Natural killer cell treated with Interleukin-12 subunit alpha and Interleukin-12 subunit beta and Interleukin-15 and Interleukin-18, amount 100 ng/mL, for 72 hours (primary cell): ENCODE measurements around the gene DGKG. TPM values are rescaled to one million over a fixed set of nuclear protein-coding genes. Genes with fewer than 3 reads are reported as not detected.
A peak's percentile ranks its signal among the peaks of the same experiment; 100 is the strongest.

Experiments used
- ATAC-seq, 2 donors: fragments of 150-1000 bp; cut with Tn5 transposase in 1 of 2; sonication (Bioruptor Pico), chemical (Tn5 transposase) in 1 of 2; 2 replicates each; pipeline ENCODE4 v1.10.0; 2021
- DNase-seq: peaks from one replicate; pipeline ENCODE4 v3.0.0; 2022; ENCODE audit warnings: low spot score
- H3K27ac Mint-ChIP-seq, 2 donors: 1 replicate in 1 of 2; 2 replicates in 1 of 2; pipeline ENCODE4 v1.8.0; 2022; ENCODE audit warnings: mixed read lengths in 2 of 2, mild to moderate bottlenecking in 1 of 2, moderate library complexity in 1 of 2
- H3K27me3 Mint-ChIP-seq, 2 donors: 1 replicate in 1 of 2; 2 replicates in 1 of 2; pipeline ENCODE4 v1.8.0; 2022; ENCODE audit warnings: mixed read lengths in 2 of 2
- H3K36me3 Mint-ChIP-seq: one replicate; pipeline ENCODE4 v1.8.0; 2022; ENCODE audit warnings: mixed read lengths
- H3K4me1 Mint-ChIP-seq, 2 donors: 1 replicate in 1 of 2; 2 replicates in 1 of 2; pipeline ENCODE4 v1.8.0; 2022; ENCODE audit warnings: low read depth in 2 of 2, mixed read lengths in 2 of 2, mild to moderate bottlenecking in 1 of 2
- H3K4me3 Mint-ChIP-seq: one replicate; pipeline ENCODE4 v1.8.0; 2022; ENCODE audit warnings: mixed read lengths
- H3K9me3 Mint-ChIP-seq: 2 replicates; pipeline ENCODE4 v1.8.0; 2022; ENCODE audit warnings: mixed read lengths
- total RNA-seq, 2 donors: library from RNA; stranded (reverse); gene quantifications; one replicate each; pipeline ENCODE4 v1.2.3, GENCODE V29; 2022

Gene DGKG
- total RNA-seq, 2 donors from 2014 or later, result 6.2 to 7.5 TPM

DNA sequence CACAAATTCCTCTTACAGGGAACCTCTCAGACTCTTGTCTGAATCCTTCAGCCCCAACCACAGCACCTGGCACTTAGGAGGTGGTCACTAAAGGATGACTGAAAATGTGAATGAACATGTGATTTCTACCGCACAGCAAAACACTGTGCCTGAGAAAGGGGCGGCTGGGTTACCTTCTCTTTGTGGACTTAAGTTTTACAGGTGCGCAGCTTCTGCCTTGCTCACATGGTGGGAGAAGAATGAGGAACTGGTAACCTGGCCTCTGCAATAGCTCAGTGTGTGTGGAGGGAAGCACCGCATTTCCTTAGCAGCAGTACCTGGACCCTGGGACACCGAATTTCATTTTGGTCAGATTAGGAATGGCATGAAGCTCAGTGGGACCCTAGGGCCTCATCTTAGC, 243.3 kb downstream of the DGKG start:
- H3K4me3 Mint-ChIP-seq, result no peak overlapping the region
- DNase-seq, result no peak
- H3K27me3 Mint-ChIP-seq, result peaks cover 46 to 74% of the 10 kb centered on the region in 2 donors
- H3K27ac Mint-ChIP-seq, result no peak overlapping the region
- H3K9me3 Mint-ChIP-seq, result no peaks in the 10 kb centered on the region
- H3K4me1 Mint-ChIP-seq, result peaks cover 0 to 12% of the 10 kb centered on the region in 2 donors
- no peaks in the 10 kb centered on the region for H3K36me3 Mint-ChIP-seq
- no peak for ATAC-seq

GRCh38 chr3:186117521-186118134, 244.4 kb downstream of the DGKG start:
- ATAC-seq (no peak), DNase-seq (no peak)
- peaks cover 0 to 12% of the 10 kb centered on the region in 2 donors for H3K4me1 Mint-ChIP-seq
- no peaks in the 10 kb centered on the region for H3K9me3 Mint-ChIP-seq
- peaks cover 43 to 67% of the 10 kb centered on the region in 2 donors for H3K27me3 Mint-ChIP-seq
- H3K4me3 Mint-ChIP-seq, result no peak overlapping the region
- no peak overlapping the region for H3K27ac Mint-ChIP-seq
- H3K36me3 Mint-ChIP-seq, result no peaks in the 10 kb centered on the region

DNA sequence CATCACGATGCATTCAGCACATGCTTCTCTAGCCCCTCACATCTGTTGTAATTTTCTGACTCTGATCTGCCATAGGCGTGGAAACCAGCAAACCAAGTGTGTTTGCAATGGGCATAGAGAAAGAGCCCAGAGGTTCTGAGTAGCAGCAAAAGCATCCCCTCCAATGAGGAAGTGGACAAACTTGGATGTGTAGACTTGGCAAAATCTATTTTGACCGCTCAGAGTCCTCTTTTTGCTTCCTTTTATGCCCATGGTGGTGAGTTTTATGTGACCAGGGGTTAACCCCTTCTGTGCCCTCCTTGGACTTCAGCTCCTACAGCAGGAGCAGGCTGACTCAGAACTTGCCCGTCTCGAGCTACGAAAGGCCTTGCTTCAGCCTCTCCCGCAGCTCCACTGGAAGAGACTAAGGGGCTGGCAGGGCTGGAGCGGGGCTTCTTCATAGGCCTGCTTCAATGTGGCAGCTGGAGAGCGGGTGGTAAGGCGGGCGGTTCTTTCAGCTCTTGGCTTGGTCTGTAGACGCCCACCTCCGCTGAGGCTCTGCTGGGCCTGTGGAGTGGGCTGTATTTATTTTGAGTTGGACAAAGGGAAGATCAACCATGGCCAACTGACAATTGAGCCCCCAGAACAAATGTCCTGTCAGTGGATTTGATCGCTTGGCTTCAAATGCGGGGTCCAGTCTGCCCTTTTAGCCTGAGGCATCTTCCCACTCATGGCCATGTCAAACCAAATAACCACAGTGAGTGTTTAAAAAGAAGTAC, 246.6 kb downstream of the DGKG start:
- no peaks in the 10 kb centered on the region for H3K36me3 Mint-ChIP-seq
- H3K4me1 Mint-ChIP-seq, result peaks cover 18 to 27% of the 10 kb centered on the region in 2 donors
- DNase-seq (no peak), ATAC-seq (no peak)
- H3K27me3 Mint-ChIP-seq, result peaks cover 51 to 76% of the 10 kb centered on the region in 2 donors
- H3K4me3 Mint-ChIP-seq, result no peak overlapping the region
- H3K9me3 Mint-ChIP-seq, result no peaks in the 10 kb centered on the region
- H3K27ac Mint-ChIP-seq, result peak overlapping the region in 1 of 2 donors; percentile 72

DNA sequence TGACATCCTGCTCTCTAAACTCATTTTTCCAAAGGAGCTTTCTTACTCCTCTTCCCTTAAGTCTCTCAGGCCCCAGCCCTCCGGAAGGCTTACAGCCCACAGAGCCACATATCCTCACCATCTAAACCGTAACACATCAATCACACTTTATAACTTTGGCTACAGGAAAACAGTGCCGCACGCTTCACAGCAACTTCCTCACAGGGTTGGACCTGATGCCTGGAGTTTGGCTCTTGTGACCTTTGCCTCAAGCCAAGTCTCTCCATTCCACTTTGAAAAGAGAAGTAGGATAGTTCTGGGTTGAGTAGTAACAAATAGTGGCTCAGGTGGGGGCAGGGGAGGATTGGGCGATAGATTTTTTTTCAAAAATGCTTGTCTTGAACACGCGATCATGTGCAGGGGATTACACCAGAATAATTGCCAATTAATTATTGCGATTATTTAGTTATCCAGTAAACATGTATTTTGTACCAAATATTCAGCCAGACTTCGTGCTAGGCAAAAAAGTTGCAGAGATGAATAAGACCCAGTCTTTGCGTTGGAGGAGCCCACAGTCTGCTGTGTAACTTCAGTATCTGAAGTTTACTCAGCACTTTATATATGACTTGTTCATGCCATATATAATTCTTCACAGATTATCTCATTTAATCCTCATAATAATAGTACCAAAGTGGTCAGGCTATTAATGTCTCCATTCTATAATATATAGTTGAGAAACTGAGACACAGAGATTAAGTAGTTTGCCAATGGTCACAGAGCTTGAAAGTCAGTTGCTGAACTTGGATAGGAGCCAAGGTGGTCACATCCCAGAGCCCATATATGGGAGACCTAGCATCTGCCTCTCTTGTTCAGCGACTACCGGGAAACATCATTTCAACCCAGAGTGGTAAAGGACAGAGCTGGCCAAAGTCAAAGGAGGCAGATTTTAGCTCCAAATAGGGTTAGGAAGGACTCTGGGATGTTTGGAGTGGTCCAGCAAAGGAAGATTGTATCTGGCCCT, 250.8 kb downstream of the DGKG start:
- Mint-ChIP-seq H3K4me3 (peak overlapping the region; percentile 96), H3K36me3 (no peaks in the 10 kb centered on the region), H3K27me3 (peaks cover 31 to 56% of the 10 kb centered on the region in 2 donors), H3K9me3 (no peaks in the 10 kb centered on the region), H3K4me1 (peaks cover 43 to 46% of the 10 kb centered on the region in 2 donors), H3K27ac (peak overlapping the region; percentile 87 to 90)
- DNase-seq, result no peak
- no peak for ATAC-seq

DNA sequence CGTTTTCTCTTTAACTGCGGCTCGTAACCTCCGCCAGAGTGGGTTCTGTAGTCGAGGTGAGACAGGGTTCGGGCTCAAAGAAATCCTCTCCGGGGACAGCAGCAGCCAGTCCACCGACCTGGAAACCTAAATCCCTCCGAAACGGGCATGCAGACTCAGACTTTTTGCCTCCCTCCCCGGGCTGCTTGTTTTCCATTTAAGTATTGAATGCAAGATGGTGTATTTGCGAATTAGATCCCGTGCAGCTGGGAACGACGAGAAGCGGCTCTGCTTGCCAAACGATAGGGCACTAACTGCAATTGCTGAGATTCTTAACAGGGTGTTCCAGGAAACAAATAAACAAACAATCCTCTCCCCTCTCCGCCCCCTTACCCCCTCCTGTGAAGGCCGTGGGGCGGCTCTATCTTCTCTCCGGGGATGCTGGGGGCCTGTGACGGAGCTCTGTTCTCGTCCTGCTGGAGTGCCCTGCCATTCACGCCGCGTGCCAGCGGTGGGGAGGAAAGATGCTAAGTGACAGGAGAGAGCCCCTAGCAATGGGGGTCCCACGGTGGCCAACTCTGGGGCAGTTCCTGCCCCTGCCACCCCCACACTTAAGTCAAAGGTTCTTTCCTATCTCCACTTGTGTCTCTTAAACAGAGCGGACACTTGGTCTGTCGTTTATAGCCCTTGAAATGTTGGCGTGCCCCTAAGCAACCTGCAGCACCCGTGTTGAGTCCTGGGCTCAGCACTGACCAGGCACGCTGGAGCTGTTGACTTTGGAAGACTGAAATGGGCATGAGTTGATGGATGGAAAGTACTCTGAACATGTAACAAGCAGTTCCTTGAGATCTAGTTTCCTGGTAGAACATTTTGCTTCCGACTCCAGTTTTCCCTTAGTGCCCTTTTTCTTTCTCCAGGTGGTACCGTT, 251.9 kb downstream of the DGKG start:
- no peaks in the 10 kb centered on the region for H3K9me3 Mint-ChIP-seq
- peaks cover 45 to 51% of the 10 kb centered on the region in 2 donors for H3K4me1 Mint-ChIP-seq
- peaks cover 28 to 53% of the 10 kb centered on the region in 2 donors for H3K27me3 Mint-ChIP-seq
- H3K4me3 Mint-ChIP-seq, result peak overlapping the region; percentile 96
- H3K36me3 Mint-ChIP-seq, result peaks cover 5% of the 10 kb centered on the region
- DNase-seq (no peak), ATAC-seq (no peak)
- peak overlapping the region; percentile 87 to 90 for H3K27ac Mint-ChIP-seq

- H3K36me3 Mint-ChIP-seq, result peaks cover 6% of the 10 kb centered on the region
- H3K9me3 Mint-ChIP-seq, result no peaks in the 10 kb centered on the region
- H3K4me3 Mint-ChIP-seq, result peak within 1 kb of the TSS; percentile 96
- peak; percentile 99 for DNase-seq
- peaks cover 45 to 51% of the 10 kb centered on the region in 2 donors for H3K4me1 Mint-ChIP-seq
- ATAC-seq, result peak; percentile 97 to 98
- H3K27me3 Mint-ChIP-seq, result peaks cover 23 to 49% of the 10 kb centered on the region in 2 donors
- H3K27ac Mint-ChIP-seq, result peak within 1 kb of the TSS; percentile 87 to 90
These were observed 252.8 kb downstream of the DGKG start, which contains the start of gene ETV5 for GRCh38 chr3:186108941-186109865. TSS of gene ETV5 (minus strand) at chr3:186109089. CDS start at chr3:186105868, 3,221 bp downstream.

DNA sequence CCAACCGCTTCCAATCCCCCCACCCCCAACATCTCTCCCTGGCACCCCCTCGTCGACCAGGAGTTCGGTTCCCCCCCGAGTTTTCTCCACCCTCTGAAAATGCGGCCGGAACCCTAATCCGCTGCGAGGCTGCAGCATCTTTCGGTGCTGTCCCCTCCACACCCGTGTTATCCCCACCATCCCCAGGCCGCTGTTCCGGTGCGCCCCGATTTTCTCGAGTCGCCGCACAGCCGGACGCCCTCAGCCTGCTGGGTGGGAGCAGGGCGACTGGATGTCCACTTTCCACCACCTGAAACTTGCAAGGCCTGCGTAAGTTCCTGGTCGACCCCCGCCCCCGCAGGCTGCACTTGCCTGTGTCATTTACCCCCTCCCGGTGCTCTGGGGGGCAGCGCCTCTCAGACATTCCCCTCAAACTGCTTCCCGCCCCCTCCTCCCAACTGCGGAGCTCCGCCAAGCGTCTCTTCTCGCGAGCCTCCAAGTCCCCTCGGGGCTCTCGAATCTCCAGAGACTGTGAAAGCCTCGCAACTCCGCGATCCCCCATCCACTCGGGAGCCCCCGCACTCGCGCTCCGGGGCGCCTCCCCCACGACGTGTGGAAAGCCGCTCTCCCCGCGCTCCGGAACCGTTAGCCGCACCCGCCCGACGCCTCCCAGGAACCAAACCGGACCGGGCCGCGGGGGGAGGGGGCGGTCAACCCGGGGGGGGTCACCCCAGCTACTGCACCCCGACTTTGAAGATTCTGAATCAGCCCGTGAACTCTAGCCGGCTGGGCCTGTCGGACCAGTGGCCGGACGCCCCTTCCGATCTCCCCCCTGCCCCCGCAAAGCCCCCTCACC, 253.7 kb downstream of the DGKG start:
- H3K27ac Mint-ChIP-seq, result peak overlapping the region; percentile 87 to 90
- no peaks in the 10 kb centered on the region for H3K9me3 Mint-ChIP-seq
- H3K27me3 Mint-ChIP-seq, result peaks cover 21 to 46% of the 10 kb centered on the region in 2 donors
- peak overlapping the region; percentile 96 for H3K4me3 Mint-ChIP-seq
- peaks cover 45 to 51% of the 10 kb centered on the region in 2 donors for H3K4me1 Mint-ChIP-seq
- DNase-seq (peak; percentile 63), ATAC-seq (no peak)
- peaks cover 12% of the 10 kb centered on the region for H3K36me3 Mint-ChIP-seq

GRCh38 chr3:186107215-186108105, 254.6 kb downstream of the DGKG start:
- Mint-ChIP-seq H3K4me3 (peak overlapping the region; percentile 96), H3K27me3 (peaks cover 24 to 48% of the 10 kb centered on the region in 2 donors), H3K9me3 (no peaks in the 10 kb centered on the region), H3K4me1 (peaks cover 47 to 51% of the 10 kb centered on the region in 2 donors), H3K27ac (peak overlapping the region; percentile 87 to 90), H3K36me3 (peaks cover 17% of the 10 kb centered on the region)
- DNase-seq (peak; percentile 65), ATAC-seq (no peak)

GRCh38 chr3:186105543-186105942, 256.5 kb downstream of the DGKG start:
- Mint-ChIP-seq H3K4me3 (peak overlapping the region; percentile 12), H3K27ac (no peak overlapping the region)

DNA sequence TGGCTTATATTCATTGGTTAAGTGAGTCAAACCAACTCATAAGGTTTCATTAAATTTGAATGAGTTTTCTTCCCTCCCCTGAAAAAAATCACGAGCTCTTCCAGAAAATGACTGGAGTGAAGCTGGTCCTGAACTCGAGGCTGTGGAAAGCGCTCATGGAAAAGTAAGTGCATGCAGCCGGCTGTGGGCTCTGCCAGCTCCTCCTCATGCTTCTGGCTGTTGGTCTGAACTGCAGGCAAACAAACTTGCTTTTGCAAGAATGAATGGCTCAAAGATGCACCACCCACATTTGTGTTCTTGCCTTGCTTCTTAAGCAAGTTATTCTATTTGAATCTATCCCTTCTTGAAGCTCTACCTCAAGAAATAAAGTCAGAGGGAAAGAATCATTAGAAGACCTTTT, 259.3 kb downstream of the DGKG start:
- H3K36me3 Mint-ChIP-seq, result peaks cover 22% of the 10 kb centered on the region
- peaks cover 14% of the 10 kb centered on the region in 2 donors for H3K4me1 Mint-ChIP-seq
- H3K4me3 Mint-ChIP-seq, result no peak overlapping the region
- H3K27ac Mint-ChIP-seq, result no peak overlapping the region
- DNase-seq, result no peak
- H3K27me3 Mint-ChIP-seq, result peaks cover 19 to 39% of the 10 kb centered on the region in 2 donors
- H3K9me3 Mint-ChIP-seq, result no peaks in the 10 kb centered on the region
- ATAC-seq, result no peak

More at GRCh38 chr3:186105543-186105942, 256.5 kb downstream of the DGKG start:
- Mint-ChIP-seq H3K27me3 (peaks cover 9 to 29% of the 10 kb centered on the region in 2 donors), H3K9me3 (no peaks in the 10 kb centered on the region), H3K36me3 (peaks cover 22% of the 10 kb centered on the region), H3K4me1 (peaks cover 31 to 34% of the 10 kb centered on the region in 2 donors)
- ATAC-seq (no peak), DNase-seq (no peak)
